OCI-LY1 (cell line): Measurements from ENCODE around the gene MRPL19.

ENCODE experiments used
- H2AFZ ChIP-seq: fragments of 200-600 bp; sonication (generic), shearing (Covaris generic); 2 replicates; pipeline ENCODE4 v1.6.0; 2014; ENCODE audit warnings: antibody characterized with exemption, mild to moderate bottlenecking, low read length
- H3F3A ChIP-seq: fragments of 200-600 bp; sonication (generic), shearing (Covaris generic); 2 replicates; pipeline ENCODE4 v1.6.0; 2014; ENCODE audit warnings: mild to moderate bottlenecking, antibody characterized with exemption, low read length, moderate library complexity; ENCODE audit not compliant: insufficient read depth
- H3K27ac ChIP-seq: fragments of 200-600 bp; sonication (generic); 2 replicates; pipeline ENCODE4 v1.5.1; 2014; ENCODE audit warnings: low read length, mixed run types, mild to moderate bottlenecking, low read depth; ENCODE audit not compliant: poor library complexity, severe bottlenecking
- H3K27me3 ChIP-seq: fragments of 200-600 bp; sonication (generic); 2 replicates; pipeline ENCODE4 v1.6.0; 2014; ENCODE audit warnings: antibody characterized with exemption, mild to moderate bottlenecking, low read length, moderate library complexity; ENCODE audit not compliant: insufficient read depth
- H3K36me3 ChIP-seq: fragments of 200-600 bp; sonication (generic); 2 replicates; pipeline ENCODE4 v1.6.1; 2014; ENCODE audit warnings: mild to moderate bottlenecking, antibody characterized with exemption, low read length, moderate library complexity, mixed read lengths; ENCODE audit not compliant: insufficient read depth
- H3K4me1 ChIP-seq: fragments of 200-600 bp; sonication (generic); 2 replicates; pipeline ENCODE4 v1.5.1; 2014; ENCODE audit warnings: mild to moderate bottlenecking, low read length, moderate library complexity; ENCODE audit not compliant: insufficient read depth, severe bottlenecking
- H3K4me2 ChIP-seq: fragments of 200-600 bp; sonication (generic), shearing (Covaris generic); 2 replicates; pipeline ENCODE4 v1.6.1; 2014; ENCODE audit warnings: low read length
- H3K4me3 ChIP-seq: fragments of 200-600 bp; sonication (generic); 2 replicates; pipeline ENCODE4 v1.5.1; 2014; ENCODE audit warnings: low read length, low read depth, mild to moderate bottlenecking, mixed read lengths; ENCODE audit not compliant: poor library complexity, severe bottlenecking
- H3K79me2 ChIP-seq: fragments of 200-600 bp; shearing (Covaris generic); 2 replicates; pipeline ENCODE4 v1.6.1; 2016; ENCODE audit warnings: mixed run types, low read length, mixed read lengths; ENCODE audit not compliant: insufficient read depth
- H3K9ac ChIP-seq: fragments of 200-600 bp; sonication (generic), shearing (Covaris generic); 2 replicates; pipeline ENCODE4 v1.6.1; 2014; ENCODE audit warnings: mild to moderate bottlenecking, low read length, mixed read lengths
- H3K9me2 ChIP-seq: fragments of 200-600 bp; sonication (generic), shearing (Covaris generic); 2 replicates; pipeline ENCODE4 v1.6.1; 2014; ENCODE audit warnings: low read depth, mild to moderate bottlenecking, low read length, mixed read lengths
- H3K9me3 ChIP-seq: fragments of 200-600 bp; shearing (Covaris generic); 2 replicates; pipeline ENCODE4 v1.6.1; 2014; ENCODE audit warnings: low read length, mixed read lengths
- H4K20me1 ChIP-seq: fragments of 200-600 bp; sonication (generic), shearing (Covaris generic); 2 replicates; pipeline ENCODE4 v1.6.0; 2016; ENCODE audit warnings: mild to moderate bottlenecking, low read length; ENCODE audit not compliant: insufficient read depth
- CTCF ChIP-seq: fragments of 200-600 bp; sonication (generic), shearing (Covaris generic); IDR thresholded peaks from 2 replicates; pipeline ENCODE4 v1.5.1; 2017; ENCODE audit warnings: mild to moderate bottlenecking, antibody characterized with exemption, low read length, moderate library complexity, mixed read lengths
- EZH2 ChIP-seq: fragments of 200-600 bp; sonication (generic), shearing (Covaris generic); IDR thresholded peaks from 2 replicates; pipeline ENCODE4 v1.8.0; 2017; ENCODE audit warnings: borderline replicate concordance, mixed run types, mild to moderate bottlenecking, antibody characterized with exemption, low read length, moderate library complexity, mixed read lengths

The MRPL19 gene

GRCh38 chr2:75610671-75611070 is 35.9 kb upstream of the MRPL19 start:
- Histone ChIP-seq H3F3A (no peaks in the 10 kb centered on the region), H2AFZ (no peak overlapping the region), H3K9ac (no peak overlapping the region), H3K27me3 (no peaks in the 10 kb centered on the region), H3K9me2 (no peaks in the 10 kb centered on the region), H3K9me3 (no peaks in the 10 kb centered on the region), H3K79me2 (no peaks in the 10 kb centered on the region), H3K4me1 (no peaks in the 10 kb centered on the region), H3K4me3 (no peak overlapping the region), H4K20me1 (no peaks in the 10 kb centered on the region), H3K4me2 (no peak overlapping the region), H3K27ac (no peak overlapping the region), H3K36me3 (no peaks in the 10 kb centered on the region)
- TF ChIP-seq EZH2 (no peak), CTCF (no peak)

- no peak overlapping the region for H3K4me2 ChIP-seq
- H3K79me2 ChIP-seq = no peaks in the 10 kb centered on the region
- H3F3A ChIP-seq = no peaks in the 10 kb centered on the region
- H3K27me3 ChIP-seq = no peaks in the 10 kb centered on the region
- H2AFZ ChIP-seq = no peak overlapping the region
- no peaks in the 10 kb centered on the region for H3K9me2 ChIP-seq
- H3K27ac ChIP-seq = no peak overlapping the region
- TF ChIP-seq EZH2 = no peak
- TF ChIP-seq CTCF = no peak
- no peak overlapping the region for H3K4me3 ChIP-seq
- no peaks in the 10 kb centered on the region for H3K4me1 ChIP-seq
- no peak overlapping the region for H3K9ac ChIP-seq
- no peaks in the 10 kb centered on the region for H3K36me3 ChIP-seq
- no peaks in the 10 kb centered on the region for H3K9me3 ChIP-seq
- H4K20me1 ChIP-seq = no peaks in the 10 kb centered on the region
Observed at GRCh38 chr2:75612108-75612861, 34.3 kb upstream of the MRPL19 start.

- H3K9me2 ChIP-seq = no peaks in the 10 kb centered on the region
- H3K27ac ChIP-seq = no peak overlapping the region
- H3K4me2 ChIP-seq = no peak overlapping the region
- no peaks in the 10 kb centered on the region for H4K20me1 ChIP-seq
- no peak overlapping the region for H2AFZ ChIP-seq
- H3K9ac ChIP-seq = no peak overlapping the region
- H3K36me3 ChIP-seq = no peaks in the 10 kb centered on the region
- no peak overlapping the region for H3K4me3 ChIP-seq
- no peaks in the 10 kb centered on the region for H3F3A ChIP-seq
- no peaks in the 10 kb centered on the region for H3K4me1 ChIP-seq
- TF ChIP-seq EZH2 = no peak
- no peak for TF ChIP-seq CTCF
- H3K79me2 ChIP-seq = no peaks in the 10 kb centered on the region
- no peaks in the 10 kb centered on the region for H3K27me3 ChIP-seq
- no peaks in the 10 kb centered on the region for H3K9me3 ChIP-seq
Observed at GRCh38 chr2:75612862-75613243, 33.7 kb upstream of the MRPL19 start.
